Stimulated activated CD8-positive, alpha-beta memory T cell treated with anti-CD3 and anti-CD28 coated beads, Interleukin-15, amount 100 ng/mL, for 48 hours (primary cell): ENCODE data around the gene GREM1.

Source experiments
- DNase-seq, 2 donors: peaks; one replicate each; pipeline ENCODE4 v3.0.0-alpha.2; 2020; ENCODE audit warnings: low read depth in 2 of 2

The GREM1 gene

DNA sequence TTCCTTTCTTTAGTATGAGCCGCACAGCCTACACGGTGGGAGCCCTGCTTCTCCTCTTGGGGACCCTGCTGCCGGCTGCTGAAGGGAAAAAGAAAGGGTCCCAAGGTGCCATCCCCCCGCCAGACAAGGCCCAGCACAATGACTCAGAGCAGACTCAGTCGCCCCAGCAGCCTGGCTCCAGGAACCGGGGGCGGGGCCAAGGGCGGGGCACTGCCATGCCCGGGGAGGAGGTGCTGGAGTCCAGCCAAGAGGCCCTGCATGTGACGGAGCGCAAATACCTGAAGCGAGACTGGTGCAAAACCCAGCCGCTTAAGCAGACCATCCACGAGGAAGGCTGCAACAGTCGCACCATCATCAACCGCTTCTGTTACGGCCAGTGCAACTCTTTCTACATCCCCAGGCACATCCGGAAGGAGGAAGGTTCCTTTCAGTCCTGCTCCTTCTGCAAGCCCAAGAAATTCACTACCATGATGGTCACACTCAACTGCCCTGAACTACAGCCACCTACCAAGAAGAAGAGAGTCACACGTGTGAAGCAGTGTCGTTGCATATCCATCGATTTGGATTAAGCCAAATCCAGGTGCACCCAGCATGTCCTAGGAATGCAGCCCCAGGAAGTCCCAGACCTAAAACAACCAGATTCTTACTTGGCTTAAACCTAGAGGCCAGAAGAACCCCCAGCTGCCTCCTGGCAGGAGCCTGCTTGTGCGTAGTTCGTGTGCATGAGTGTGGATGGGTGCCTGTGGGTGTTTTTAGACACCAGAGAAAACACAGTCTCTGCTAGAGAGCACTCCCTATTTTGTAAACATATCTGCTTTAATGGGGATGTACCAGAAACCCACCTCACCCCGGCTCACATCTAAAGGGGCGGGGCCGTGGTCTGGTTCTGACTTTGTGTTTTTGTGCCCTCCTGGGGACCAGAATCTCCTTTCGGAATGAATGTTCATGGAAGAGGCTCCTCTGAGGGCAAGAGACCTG lies 13.2 kb downstream of the GREM1 start:
- no peak for DNase-seq

GRCh38 chr15:32732574-32733157 lies 14.9 kb downstream of the GREM1 start:
- DNase-seq = no peak

DNA sequence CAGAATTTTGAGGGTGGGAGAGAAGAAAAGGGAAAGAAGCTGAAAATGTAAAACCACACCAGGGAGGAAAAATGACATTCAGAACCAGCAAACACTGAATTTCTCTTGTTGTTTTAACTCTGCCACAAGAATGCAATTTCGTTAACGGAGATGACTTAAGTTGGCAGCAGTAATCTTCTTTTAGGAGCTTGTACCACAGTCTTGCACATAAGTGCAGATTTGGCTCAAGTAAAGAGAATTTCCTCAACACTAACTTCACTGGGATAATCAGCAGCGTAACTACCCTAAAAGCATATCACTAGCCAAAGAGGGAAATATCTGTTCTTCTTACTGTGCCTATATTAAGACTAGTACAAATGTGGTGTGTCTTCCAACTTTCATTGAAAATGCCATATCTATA lies 15.5 kb downstream of the GREM1 start:
- DNase-seq = no peak

GRCh38 chr15:32735989-32736700 lies 18.3 kb downstream of the GREM1 start:
- DNase-seq = no peak

DNA sequence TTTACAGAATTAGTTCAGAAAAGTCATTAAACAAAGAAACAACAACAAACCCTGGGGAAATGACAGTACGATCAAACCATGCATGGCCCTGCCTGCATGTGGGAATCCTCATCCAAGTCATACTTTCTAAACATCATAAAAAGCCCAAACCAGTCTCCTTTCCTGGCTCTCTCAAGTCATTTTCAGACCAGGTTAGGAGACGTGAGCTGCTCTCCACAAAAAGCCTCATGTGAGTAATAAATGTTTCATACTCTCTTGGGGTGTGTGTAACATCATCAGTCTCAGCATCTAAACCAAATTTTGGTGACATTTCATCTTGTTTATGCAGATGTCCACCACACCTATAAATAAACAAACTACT lies 18.9 kb downstream of the GREM1 start:
- no peak for DNase-seq

GRCh38 chr15:32737304-32737703 lies 19.5 kb downstream of the GREM1 start:
- DNase-seq = no peak

GRCh38 chr15:32738666-32739065 lies 20.9 kb downstream of the GREM1 start:
- DNase-seq = no peak

DNA sequence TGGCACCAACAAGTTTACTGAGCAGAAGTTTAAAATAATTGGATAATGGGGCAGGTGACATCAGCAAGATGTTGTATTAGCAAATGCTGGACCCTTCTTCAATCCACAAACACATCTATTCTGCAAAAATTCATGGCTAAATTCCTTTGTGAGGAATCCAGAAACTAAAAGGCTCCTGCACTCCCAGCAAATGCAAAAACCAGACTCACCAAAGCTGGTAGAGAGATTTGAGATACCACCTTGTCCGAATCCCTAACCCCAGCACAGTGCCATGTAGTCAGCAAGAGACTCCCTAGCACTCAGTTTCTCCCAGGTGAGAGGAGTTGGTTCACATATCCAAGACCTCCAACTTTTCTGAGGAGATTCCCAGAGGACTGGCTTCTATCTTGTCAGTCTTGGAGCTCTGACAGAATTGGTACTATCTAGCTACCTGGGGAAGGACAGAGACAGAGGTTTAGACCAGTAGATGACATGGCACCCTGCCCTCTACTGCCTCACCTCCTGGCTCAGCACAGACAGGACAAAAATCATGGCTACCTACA lies 21.8 kb downstream of the GREM1 start:
- no peak for DNase-seq

GRCh38 chr15:32743411-32744140 lies 25.8 kb downstream of the GREM1 start:
- DNase-seq = no peak

- no peak for DNase-seq
Observed at GRCh38 chr15:32746116-32746857, 28.5 kb downstream of the GREM1 start.

- no peak for DNase-seq
Observed at GRCh38 chr15:32747921-32748342, 30.1 kb downstream of the GREM1 start.

- no peak for DNase-seq
Observed at GRCh38 chr15:32750979-32751378, 33.2 kb downstream of the GREM1 start.

DNA sequence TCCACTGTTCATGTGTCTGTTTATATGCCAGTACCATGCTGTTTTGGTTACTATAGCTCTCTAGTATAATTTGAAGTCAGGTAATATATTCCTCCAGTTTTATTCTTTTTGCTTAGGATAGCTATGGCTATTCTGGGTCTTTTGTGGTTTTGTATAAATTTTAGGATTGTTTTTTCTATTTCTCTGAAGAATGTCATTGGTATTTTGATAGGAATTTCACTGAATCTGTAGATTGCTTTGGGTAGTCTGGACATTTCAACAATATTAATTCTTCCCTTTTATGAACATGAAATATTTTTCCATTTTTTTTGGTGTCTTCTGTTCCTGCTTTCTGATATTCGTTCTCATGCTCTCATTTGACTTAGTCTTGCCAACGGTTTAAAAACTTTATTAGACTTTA lies 39.6 kb downstream of the GREM1 start:
- no peak for DNase-seq

GRCh38 chr15:32763295-32763694 lies 45.5 kb downstream of the GREM1 start:
- DNase-seq = no peak

DNA sequence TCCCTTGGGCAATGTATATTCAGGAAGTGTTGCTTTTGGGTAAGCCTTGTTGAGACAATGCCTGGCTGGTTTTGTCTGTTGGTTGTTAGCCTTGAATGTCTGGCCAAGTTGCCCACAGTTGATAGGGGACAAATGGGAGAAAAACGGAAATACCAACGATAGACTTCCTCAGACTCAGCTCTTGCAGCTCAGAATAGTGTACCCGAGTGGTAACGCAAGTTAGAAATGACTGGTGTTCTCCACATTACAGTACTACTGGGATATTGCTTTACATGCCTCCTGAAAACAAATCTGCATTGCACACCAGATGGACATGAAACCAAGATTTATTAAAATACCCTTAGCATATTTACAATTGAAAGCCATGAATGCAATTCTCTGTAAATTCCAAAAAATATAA lies 47.4 kb downstream of the GREM1 start:
- DNase-seq = no peak

DNA sequence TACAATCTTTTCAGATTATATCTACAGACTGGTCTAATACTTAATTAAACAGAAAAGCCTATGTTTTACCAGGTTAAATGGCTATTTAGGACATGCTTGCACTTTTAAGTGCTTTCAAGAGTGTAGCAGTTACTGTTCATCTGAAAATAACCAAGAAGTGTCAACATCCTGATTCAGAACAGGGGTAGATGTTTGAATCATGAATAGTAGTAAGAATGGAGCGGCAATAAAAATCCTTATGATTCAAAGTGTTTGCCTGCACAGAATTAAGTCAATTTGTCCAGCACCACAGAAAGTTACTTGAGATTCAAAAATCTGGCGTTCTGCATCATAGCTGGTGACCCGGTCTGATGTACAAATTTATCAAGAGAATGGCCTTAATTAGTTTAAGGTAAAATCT lies 48.3 kb downstream of the GREM1 start:
- DNase-seq = no peak

GRCh38 chr15:32767236-32767635 lies 49.4 kb downstream of the GREM1 start:
- no peak for DNase-seq

- DNase-seq = no peak
Observed at GRCh38 chr15:32774022-32774421, 56.2 kb downstream of the GREM1 start.

DNA sequence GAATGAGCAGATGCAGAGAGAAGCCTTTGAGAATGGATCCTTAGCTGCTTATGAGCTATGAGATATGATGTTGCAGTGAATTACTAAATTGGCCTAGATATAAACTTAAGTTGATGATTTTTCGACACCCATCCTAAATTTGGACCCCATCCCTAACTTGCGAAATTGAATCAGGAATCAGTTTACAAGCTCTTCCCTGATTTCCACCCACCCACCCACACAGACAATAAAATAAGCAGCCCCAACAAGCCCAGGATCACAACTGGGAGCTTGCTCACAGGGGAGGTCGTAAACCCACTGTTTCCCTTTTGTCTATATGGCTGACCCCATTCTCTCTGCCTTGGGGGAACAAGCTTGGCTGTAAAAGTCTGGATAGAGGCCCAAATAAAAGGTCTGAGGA lies 57.3 kb downstream of the GREM1 start:
- no peak for DNase-seq

- DNase-seq = no peak
Observed at GRCh38 chr15:32778391-32779176, 60.8 kb downstream of the GREM1 start.
